H7 (cell line): ENCODE measurements around the gene OPRL1. TPM values are rescaled to one million over a fixed set of nuclear protein-coding genes. Genes with fewer than 3 reads are reported as not detected.

ENCODE experiments used
- DNase-seq: peaks from one replicate; pipeline ENCODE4 v3.0.0; 2012
- H3K27me3 ChIP-seq: 2 replicates; pipeline ENCODE4 v1.6.0; 2011; ENCODE audit warnings: mild to moderate bottlenecking, low read length; ENCODE audit not compliant: control insufficient read depth, insufficient read depth
- H3K36me3 ChIP-seq: replicated peaks from 2 replicates; pipeline ENCODE4 v1.5.1; 2011; ENCODE audit warnings: low read length; ENCODE audit not compliant: control insufficient read depth, insufficient read depth
- H3K4me3 ChIP-seq: 2 replicates; pipeline ENCODE4 v1.5.1; 2011; ENCODE audit warnings: low read depth, mild to moderate bottlenecking, control low read depth, low read length, moderate library complexity; ENCODE audit not compliant: insufficient read depth
- total RNA-seq: library from RNA; depleted of rRNA; stranded (reverse); fragments of >200 nt; shearing (Covaris generic); gene quantifications from 2 replicates; pipeline ENCODE4 v1.2.3, GENCODE V29; 2014; rRNA removed

The OPRL1 gene
- total RNA-seq, 1 experiment from 2014 or later: 2.4 TPM

DNA sequence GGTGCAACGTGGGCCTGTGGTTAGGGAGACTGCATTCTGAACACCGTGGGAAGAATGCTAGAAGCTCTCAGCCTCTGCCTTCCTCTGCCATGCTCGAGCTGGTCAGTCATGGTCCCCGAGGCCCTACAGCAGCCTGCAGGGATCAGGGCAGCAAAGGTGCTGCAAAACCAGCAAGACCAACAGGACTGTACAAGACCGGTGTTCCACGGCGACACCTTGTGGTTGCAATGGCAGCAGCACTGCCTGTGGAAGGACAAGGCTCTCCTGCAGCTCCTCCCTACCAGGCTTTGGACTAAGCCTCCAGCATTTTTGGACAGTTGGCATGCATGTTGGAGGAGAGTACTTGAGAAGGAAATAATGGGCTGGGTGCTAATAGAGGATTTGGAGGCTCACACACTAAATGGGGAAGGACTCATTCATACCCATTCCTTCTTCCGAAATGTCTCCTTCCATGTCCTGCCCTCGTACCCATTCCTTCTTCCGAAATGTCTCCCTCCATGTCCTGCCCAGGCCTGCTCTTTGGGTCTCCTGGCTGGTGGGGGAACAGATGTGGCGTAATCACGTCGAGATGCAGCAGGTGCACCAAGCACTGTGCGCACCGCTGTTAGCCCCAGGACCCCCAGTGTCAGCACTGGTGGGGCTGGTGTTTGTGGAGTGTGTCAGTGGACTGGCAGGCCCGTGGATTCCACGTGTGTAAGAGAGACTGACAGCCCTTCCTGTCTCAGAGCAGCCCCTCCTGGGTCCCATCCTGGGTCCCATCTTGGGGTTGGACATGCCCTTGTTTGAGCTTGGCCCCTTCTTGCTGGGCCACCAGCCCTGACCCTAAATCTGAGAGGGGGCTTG, 65.8 kb downstream of the OPRL1 start:
- Histone ChIP-seq H3K4me3 (no peak overlapping the region), H3K27me3 (no peaks in the 10 kb centered on the region), H3K36me3 (no peaks in the 10 kb centered on the region)
- peak; percentile 64 for DNase-seq

DNA sequence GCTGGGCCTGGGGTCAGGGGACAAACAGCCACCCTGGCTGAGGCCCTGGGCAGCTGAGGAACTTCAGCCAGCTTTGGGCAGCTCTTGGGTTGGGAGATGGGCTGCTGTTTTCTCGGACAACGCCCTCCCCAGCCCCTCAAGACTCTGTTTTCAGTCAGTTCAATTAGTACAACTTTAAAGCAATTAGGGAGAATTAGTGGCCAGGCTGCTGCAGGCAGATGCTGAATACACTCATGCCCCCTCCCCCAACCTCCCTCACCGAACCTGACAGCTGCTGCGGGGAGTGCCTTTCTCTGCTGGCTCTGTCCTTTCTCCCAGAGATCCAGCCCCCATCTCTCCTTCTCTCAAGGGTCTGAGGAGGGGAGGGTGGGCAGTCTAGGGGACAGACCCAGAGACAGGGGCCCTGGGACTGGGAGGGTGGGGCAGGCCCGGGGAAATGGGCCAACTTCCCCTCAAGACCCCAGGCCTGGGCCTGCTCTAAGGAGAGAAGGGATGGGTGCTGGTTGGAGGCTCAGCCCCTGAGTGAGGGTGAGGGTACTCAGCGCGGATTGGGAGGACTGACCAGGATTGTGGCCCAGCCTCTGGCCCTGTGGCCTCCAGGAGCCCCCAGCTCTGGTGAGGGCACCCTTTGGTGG, 66.5 kb downstream of the OPRL1 start:
- no peaks in the 10 kb centered on the region for H3K27me3 ChIP-seq
- no peak overlapping the region for H3K4me3 ChIP-seq
- no peaks in the 10 kb centered on the region for H3K36me3 ChIP-seq
- DNase-seq: peak; percentile 67

DNA sequence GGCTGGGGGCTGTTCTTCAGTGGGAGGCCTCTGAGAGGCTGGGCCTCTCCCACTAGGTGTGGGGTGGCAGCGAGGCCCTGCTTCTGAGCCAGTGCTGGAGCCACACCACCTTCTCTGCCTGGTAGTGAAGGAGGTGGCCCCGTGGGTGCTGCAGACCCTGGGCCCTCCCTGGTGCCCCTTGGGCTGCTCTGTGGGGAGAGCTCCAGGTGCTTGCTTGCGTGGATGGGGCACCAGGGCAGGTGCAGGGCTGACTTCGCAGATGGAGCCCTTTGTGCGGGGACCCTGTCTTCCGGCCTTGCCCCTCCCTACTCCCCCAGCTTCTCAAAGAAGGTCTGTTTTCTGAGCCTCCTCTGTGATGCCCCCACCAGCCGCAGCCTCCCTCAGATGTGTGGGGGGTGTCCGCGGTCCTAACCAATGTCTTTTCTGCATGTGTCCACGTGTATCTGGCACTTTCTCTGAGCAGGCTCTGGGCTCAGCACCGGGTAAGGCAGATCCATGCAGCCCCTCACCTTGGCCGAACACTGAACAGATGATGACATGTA, 67.1 kb downstream of the OPRL1 start:
- H3K4me3 ChIP-seq: no peak overlapping the region
- peak; percentile 49 for DNase-seq
- H3K36me3 ChIP-seq: no peaks in the 10 kb centered on the region
- H3K27me3 ChIP-seq: no peaks in the 10 kb centered on the region

DNA sequence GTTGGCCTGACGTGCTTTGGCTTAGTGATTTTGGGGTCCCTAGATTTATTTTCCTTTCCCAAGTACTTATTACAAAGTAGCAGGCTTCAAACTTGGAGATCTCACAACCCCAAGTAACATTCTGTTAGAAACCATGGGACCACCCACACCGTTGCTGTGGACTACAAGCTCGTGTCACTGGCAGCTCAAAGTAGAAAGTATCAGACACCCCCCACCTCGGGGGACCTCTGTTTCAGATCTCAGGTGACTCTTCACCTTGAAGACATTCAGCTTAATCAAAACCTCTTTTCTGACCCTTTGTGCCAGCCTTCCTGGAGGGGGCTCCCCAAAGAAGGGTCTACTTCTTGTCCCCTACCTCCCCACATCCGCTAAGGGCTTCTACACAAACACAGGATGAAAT, 68.7 kb downstream of the OPRL1 start:
- DNase-seq: peak; percentile 26
- H3K4me3 ChIP-seq: no peak overlapping the region
- no peaks in the 10 kb centered on the region for H3K27me3 ChIP-seq
- H3K36me3 ChIP-seq: no peaks in the 10 kb centered on the region

DNA sequence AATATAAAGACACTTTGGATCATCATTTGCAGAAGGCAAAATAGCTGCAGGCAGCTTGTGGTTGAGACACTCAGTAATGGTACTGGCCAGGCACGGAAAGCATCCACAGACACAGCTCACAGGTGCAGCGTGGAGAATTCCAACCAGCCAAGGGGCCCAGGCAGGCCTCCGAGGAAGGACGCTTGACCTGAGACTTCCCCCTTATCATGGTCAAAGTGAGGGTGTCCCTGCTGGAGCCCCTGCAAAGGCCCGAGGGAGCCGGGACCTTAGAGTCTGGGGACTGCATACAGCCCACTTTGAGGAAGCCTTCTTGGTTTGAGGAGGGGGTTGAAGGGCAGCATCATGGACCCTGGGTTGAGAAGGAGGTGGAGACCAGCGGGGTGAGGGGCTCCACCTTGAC, 69.3 kb downstream of the OPRL1 start:
- DNase-seq: peak; percentile 19
- Histone ChIP-seq H3K4me3 (no peak overlapping the region), H3K27me3 (no peaks in the 10 kb centered on the region), H3K36me3 (no peaks in the 10 kb centered on the region)

DNA sequence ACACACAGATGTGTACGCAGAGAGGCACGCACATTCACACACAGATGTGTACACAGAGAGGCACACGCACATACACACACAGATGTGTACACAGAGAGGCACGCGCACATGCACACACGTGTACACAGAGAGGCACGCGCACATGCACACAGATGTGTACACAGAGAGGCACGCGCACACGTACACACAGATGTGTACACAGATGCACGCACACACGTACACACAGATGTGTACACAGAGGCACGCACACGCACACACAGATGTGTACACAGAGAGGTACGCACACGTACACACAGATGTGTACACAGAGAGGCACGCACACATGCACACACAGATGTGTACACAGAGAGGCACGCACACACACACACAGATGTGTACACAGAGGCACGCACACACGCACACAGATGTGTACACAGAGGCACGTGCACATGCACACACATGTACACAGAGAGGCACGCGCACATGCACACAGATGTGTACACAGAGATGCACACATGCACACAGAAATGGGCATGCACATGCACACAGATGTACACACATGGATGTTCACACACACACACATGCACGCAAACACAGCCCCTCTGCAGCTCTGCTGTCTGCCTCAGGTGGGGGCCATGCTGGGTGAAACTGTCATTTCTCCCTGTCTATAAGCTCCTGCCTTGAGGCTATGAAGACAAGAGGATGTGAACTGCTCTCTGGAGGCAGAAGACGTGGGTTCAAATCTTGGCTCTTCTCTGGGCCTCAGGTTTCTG, 70.1 kb downstream of the OPRL1 start:
- Histone ChIP-seq H3K4me3 (no peak overlapping the region), H3K36me3 (no peaks in the 10 kb centered on the region), H3K27me3 (no peaks in the 10 kb centered on the region)
- DNase-seq: no peak

Other genes with a start within 250 kb of the OPRL1 start
- gene ZBTB46, start 248.8 kb upstream of the OPRL1 start, total RNA-seq: 13.5 and 20.0 TPM in 2 replicates
- gene ABHD16B, start 218.6 kb upstream of the OPRL1 start, total RNA-seq: not detected in 2 replicates
- gene TPD52L2, start 214.8 kb upstream of the OPRL1 start, total RNA-seq: 76.0 and 79.3 TPM in 2 replicates
- 29.2 and 30.8 TPM in 2 replicates for gene DNAJC5, start 185.0 kb upstream of the OPRL1 start, total RNA-seq
- 21.8 and 26.6 TPM in 2 replicates for gene UCKL1, start 123.7 kb upstream of the OPRL1 start, total RNA-seq
- gene ZNF512B, start 110.2 kb upstream of the OPRL1 start, total RNA-seq: 13.3 and 15.5 TPM in 2 replicates
- gene SAMD10, start 100.4 kb upstream of the OPRL1 start, total RNA-seq: 3.8 and 5.7 TPM in 2 replicates
- gene PRPF6, start 99.0 kb upstream of the OPRL1 start, total RNA-seq: 70.8 and 75.3 TPM in 2 replicates
- 1.1 and 1.6 TPM in 2 replicates for gene C20orf204, start 43.9 kb upstream of the OPRL1 start, total RNA-seq
- gene SOX18, start 30.4 kb upstream of the OPRL1 start, total RNA-seq: 0.52 and 1.2 TPM in 2 replicates
- gene TCEA2, start 16.9 kb upstream of the OPRL1 start, total RNA-seq: 27.3 and 29.4 TPM in 2 replicates
- 24.3 and 27.0 TPM in 2 replicates for gene RGS19, start 564 bp upstream of the OPRL1 start, total RNA-seq
- gene LKAAEAR1, start 4.3 kb downstream of the OPRL1 start, total RNA-seq: 0.45 TPM in 1 of 2 replicates, not detected in the other
- gene NPBWR2, start 27.5 kb downstream of the OPRL1 start, total RNA-seq: not detected in 2 replicates
- 0.69 and 2.1 TPM in 2 replicates for gene MYT1, start 84.4 kb downstream of the OPRL1 start, total RNA-seq
- gene PCMTD2, start 175.7 kb downstream of the OPRL1 start, total RNA-seq: 38.0 and 57.6 TPM in 2 replicates